ENCODE measurements around the gene DNAI7. TPM values are rescaled to one million over a fixed set of nuclear protein-coding genes. Genes with fewer than 3 reads are reported as not detected.
A peak's percentile ranks its signal among the peaks of the same experiment; 100 is the strongest.

Gene DNAI7
- polyA plus RNA-seq, 10 donors = 0.26 to 0.83 (median 0.47) TPM

DNA sequence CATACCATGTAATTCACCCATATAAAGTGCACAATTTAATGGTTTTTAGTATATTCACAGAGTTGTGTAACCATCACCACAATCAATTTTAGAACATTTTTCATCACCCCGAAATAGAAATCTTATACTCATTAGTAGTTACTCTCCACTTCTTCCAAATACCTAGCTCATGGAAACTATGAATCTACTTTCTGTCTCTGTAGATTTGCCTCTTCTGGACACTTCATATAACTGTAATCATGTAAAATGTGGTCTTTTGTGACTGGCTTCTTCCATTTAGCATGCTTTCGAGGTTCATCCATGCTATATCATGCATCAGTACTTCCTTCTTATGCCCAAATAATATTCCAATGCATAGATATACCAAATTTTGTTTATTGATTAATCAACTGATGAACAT lies 10.8 kb downstream of the DNAI7 start:
- no peak for DNase-seq

DNA sequence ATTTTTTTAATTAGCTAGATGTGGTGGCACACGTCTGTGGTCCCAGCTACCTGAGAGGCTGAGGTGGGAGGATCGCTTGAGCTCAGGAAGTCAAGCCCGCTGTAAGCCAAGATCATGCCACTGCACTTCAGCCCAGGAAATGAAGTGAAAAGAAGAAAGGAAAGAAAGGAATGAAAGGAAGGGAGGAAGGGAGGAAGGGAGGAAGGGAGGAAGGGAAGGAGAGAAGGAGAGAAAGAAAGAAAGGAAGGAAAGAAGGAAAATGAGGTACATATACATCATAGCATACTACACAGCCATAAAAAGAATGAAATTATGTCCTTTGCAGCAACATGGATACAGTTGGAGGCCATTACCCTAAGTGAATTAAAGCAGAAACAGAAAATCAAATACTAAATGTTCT lies 12.2 kb downstream of the DNAI7 start:
- no peak for DNase-seq

DNA sequence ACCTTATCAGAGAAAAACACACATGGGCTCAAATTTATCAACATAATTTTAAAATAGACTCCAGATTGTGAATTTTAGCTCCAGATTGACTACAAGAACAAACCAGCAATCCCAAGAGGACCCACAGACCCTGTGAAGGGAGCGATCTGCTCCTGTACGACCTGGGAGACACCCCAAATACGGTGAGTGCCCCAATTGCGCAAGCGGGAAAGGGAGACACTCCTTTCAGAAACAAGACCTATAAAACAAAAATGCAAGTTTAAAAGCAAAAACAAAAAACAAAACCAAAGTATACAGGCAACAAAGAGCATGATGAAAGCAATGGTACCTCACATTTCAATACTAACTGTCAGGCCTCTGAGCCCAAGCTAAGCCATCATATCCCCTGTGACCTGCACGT lies 32.1 kb downstream of the DNAI7 start:
- no peak for DNase-seq

DNA sequence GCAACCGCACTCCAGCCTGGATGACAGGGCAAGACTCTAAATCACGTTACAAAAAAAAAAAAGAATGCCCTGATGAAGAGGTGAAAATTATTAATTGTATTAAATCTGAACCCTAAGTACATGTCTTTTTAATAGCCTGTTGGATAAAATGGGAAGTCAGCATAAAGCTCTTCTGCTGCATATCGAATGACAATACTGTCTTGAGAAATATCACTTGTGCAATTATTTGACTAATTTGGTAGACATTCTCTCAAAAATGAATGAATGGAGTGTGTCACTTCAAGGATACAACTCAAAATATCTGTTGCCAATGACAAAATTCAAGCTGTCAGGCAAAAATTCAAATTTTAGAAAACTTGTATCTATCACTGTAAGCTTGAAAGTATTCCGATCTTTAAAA lies 38.9 kb downstream of the DNAI7 start:
- no peak for DNase-seq

DNA sequence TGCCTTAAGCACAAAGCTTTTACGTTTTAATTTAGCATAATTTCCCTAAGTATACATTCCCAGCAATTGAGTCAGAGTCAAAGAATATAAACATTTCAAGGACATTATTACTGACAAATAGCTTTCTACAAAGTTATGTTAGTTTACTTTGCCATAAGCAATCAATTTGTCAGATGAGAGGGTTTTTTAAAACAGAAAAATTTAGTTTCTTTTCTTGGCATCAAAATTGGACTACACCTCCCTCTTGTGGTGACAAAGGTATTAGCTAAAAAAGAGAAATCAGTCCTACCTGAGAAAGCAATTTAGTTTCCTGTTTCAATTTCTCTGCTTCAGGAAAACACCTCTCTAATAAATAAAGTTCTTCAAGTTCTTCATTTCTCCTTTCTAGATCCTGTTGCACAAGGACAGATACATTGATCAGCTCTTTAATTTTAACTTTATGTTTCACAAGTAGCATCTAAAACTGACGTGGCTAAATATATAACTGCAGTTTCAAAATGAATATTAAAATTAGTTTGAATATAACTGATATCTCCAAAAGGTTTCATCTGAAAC lies 39.9 kb downstream of the DNAI7 start:
- DNase-seq = peak; percentile 11 to 35 (median 16)

DNA sequence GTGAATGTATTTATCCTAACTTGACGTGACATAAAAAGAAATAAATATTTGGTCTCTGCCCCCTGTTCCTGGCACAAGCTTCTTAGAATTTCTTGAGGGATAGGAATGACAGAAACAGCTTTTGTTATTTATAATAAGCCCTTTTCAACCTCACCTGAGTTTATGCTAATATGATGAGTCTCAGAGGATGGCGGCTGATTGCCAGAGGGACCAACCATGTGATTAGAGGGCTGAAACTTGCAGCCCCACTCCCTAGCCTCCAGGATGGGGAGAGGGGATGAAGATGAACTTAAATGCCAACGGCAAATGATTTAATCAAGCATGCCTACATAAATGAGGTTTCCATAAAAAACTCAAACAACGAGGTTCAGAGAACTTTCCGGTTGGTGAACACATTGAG lies 42.9 kb downstream of the DNAI7 start:
- no peak for DNase-seq

DNA sequence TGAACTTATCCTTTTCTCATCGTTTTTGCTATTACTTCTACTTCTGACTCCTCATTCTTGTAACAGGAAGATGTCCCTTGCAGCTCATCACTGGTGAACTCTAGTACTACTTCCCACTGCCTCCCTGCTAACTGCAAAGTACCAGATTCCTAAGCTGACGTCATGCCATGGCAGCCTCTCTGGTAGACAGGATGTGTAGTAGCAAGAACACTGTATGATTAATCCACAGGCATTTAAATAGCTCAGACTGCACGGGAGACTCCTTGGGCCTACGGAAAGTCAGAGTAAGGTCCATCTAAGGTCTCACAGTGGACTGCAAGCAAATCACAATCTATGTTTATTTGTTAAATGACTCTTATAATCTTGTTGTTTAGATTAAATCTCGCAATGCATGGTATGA lies 43.5 kb downstream of the DNAI7 start:
- peak; percentile 44 to 88 (median 67) for DNase-seq

DNA sequence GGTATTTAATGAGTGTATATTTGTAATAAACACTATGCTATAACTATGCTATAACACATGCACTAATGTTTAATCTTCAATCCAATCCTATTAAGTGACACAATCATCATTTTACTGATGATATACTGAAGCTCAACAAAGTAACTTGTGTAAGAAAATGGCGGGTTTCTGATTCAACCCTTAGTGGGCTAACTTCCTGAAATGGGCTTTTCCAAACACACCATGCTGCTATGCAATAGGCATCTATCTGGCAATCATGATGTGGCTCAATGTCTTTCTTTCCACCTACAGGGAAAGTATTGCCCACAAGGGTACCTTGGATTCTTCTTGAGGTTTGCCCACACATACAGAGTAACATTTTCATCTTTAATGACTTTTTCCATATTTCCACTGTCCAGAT lies 48.3 kb downstream of the DNAI7 start:
- DNase-seq = no peak

DNA sequence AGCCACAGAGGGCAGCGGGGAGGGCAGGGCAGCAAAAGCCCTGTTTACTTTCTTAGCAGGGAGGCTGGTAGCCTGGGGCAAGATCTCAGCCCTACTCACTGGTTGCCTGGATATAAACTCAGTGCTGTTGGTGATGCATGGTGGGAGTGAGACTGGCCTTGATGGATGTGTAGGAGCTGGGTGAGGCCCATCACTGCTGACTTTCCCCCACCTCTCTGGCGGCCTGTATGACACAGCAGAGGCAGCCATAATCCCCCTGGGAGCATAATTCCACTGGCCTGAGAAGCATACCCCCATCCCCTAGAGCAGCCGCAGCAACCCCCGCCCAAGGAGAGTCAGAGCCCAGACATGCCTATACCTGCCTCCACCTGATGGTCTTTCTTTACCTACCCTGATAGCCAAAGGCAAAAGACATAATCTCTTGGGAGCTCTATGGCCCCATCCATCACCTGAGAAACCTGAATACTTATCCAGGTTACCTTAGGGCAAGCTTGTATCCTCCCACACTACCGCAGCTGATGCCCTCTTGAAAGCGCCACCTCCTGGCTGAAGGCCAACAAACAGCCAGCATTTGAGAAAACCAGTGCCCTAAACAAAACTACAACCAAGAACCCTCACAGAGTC lies 59.3 kb downstream of the DNAI7 start:
- DNase-seq = no peak

DNA sequence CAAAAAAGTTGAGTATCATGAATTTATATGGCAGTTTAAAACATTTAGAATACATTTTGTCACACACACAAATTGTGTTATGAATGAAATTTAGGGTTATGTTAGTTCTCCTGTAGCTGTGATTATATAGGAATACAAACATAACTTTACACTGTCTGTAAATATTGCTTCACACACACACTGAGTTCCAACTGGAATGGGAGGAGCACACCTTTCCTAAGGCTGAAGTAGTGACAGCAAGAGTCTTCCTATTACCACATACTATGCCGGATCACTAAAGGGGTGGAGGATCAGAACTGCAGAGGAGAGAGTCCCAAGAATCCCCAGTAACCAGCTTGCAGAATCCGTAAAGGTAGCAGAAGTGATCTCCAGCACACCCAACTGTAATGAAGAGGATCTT lies 63.7 kb downstream of the DNAI7 start:
- DNase-seq = no peak

DNA sequence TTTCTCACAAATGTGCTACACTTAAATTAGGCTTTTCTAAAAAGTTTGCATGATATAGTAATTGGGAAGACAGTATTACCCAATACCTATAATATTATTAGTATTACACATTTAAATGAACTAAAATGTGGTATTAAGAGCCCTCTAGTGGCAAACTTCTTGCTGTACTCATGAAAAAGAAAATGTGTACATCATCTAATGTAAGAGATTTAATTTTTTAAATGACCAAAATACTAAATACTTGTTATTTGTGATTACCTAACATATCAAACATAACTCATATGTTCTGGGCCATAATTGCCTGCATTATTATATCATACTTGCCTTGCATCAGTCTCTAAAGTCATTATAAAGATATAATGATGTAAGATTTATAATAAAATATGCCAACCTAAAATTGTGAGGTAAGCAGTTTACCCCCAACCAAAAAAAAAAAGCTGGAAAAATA lies 64.2 kb downstream of the DNAI7 start:
- peak; percentile 25 to 38 (median 27) for DNase-seq

DNA sequence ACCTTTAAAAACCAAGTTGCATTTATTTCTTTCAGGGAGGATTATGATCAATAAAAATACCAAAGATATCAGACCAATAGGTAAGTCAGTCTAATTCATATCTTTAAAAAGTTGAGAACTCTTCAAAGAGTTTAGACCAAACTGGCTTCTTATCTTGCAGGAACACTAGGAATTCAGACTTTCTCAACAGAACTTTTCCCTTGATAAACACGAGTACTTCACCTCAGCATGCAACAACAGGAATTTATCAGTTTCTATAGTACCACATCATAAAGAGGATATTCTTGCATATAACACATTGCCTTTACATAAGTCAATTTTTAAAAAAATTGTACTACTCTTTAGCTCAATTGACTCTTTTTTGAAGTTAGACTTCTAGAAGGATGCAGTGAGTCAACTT lies 68.2 kb downstream of the DNAI7 start:
- no peak for DNase-seq

DNA sequence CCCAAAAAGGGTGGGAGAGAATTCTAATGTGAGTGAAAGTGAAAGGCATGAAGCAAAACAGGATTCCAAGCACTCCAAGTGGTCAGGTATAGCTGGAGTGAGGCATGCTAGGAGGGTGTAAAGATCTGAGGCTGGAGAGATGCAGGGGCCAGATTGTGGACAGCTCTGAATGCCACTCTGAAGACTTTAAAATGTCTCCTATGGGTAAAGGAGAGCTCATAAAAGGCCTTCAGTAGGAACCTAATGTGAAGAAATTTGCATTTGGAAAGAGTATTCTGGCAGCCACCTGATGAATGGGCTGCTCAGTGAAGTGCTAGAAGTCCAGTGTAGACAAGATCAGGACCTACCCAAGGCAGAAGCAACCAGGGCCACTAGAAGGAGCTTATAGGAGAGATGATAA lies 68.9 kb downstream of the DNAI7 start:
- DNase-seq = no peak

DNA sequence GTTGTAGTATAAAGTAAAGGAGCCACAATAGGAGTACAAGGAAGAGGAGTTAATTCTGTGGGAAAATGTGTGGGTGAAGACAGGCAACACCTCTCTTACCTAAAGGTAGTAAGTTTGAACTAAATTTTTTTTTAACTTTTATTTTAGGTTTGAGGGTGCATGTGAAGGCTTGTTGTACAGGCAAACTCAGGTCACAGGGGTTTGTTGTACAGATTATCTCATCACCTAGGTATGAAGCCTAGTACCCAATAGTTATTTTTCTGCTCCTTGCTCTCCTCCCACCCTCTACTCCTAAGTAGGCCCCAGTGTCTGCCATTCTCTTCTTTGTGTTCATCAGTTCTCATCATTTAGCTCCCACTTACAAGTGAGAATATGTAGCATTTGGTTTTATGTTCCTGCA lies 70.5 kb downstream of the DNAI7 start:
- DNase-seq = no peak

DNA sequence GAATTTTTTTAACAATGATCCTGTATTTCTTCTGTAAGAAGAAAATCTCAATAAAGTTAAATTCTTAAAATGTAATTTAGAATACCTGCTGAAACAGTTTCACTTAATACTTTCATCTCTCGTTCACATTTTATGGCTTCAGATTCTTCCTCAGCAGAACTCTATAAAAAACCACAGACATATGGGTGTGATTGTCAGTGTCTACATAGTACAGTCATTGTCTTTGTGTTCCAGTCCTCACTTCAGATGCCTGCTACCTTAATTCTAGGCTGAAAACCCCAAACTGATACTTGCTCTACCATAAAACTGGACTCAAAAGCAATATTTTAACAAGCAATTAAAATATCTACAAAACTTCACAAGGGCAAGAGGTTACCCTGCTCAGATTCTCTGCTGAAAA lies 71.8 kb downstream of the DNAI7 start:
- DNase-seq = no peak

DNA sequence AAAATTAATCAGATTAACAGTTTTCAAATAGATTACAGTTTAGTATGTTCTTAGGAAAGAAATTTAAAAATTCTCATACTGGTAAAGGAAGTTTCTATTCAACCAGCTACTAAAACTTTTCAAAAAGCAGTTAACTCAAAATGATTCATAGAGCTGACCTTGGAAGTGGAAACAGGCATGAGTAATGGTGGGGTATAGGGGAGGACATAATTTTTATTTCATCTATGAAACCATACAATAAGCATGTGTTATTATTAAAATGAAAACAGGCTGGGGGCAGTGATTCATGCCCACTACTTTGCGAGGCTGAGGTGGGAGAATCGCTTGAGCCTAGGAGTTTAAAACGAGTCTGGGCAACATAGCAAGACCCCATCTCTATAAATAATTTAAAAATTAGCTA lies 73.0 kb downstream of the DNAI7 start:
- DNase-seq = no peak

DNA sequence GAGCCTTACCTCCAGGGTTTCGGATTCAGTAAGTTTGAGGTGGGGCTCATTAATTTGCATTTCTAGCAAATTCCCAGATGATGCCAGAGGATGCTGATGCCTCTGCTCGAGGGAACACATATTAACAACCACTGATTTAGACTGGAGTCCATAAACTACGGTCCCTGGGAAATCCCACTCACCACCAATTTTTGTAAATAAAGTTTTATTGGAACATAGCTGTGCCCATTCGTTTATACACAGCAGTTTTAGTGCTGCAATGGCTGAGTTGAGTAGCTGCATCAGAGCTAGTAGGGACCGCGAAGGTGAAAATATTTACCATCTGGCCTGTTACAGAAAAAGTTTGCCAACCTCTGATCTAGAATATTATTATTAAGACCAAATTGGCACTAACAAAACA lies 73.8 kb downstream of the DNAI7 start:
- DNase-seq = no peak

DNA sequence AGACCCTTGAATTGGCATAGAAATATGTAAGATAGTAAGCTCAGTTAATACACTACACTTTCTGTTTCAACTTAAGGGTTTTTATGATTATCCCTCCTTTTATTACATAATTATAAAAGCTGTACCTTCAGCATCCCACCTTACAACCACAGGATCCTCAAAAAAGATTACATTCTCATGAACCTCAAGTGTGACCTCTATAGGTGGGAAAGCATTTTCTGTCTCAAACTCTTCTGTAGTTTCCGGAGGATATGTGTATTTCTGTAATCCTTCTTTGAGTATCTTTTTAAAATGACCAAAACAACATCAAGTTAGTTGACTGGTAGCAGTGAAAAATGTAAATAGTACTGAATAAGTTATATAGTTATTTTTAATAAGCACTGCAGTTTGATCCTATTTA lies 75.9 kb downstream of the DNAI7 start:
- DNase-seq = no peak

DNA sequence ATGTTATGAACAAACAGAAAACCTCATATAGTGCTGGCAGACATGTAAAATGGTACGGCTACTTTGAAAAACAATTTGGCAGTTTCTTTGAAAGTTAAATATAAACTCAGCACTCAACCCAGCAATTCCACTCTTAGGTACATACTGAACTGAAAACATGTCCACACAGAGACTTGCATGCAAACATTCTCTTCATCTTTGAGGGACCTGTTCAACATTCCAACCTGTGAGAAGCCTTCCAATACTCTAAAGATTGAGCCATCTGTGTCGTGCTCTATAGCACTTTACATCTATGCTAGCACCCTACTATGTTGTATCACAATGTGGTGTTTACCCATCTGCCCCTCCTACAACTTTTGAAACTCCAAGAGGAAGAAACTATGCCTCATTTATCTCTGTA lies 79.3 kb downstream of the DNAI7 start:
- no peak for DNase-seq

DNA sequence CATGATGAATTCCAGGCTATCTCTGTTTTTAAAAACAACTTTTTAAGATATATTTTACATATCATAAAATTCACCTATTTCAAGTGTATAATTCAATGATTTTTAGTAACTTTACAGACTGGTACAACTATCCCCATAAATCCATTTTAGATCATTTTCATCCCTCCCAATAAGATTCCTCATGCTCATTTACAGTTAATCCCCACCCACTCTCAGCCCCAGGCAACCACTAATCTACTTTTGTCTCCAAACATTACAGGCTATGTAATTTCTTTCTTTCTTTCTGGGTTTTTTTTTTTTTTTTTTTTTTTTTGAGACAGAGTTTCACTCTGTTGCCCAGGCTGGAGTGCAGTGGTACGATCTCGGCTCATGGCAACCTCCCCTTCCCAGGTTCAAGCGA lies 81.3 kb downstream of the DNAI7 start:
- no peak for DNase-seq

DNA sequence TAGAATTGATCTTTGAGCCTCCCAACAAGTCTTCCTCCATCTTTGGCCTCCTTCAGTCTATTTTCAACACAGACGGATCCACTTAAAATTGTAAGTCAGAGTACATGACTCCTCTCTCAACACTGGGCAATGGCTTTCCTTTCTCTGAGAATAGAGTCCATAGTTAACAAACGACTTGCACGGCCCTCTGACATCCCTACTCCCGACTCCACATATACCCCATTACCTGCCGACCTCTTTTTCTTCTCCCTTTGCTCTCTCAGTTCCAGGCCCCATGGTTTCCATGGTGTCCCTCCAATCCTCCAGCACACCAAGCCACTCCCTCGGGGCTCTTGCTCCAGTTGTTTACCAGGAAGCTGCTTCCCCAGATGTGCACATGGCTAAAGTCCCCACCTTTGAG lies 84.7 kb downstream of the DNAI7 start:
- no peak for DNase-seq

DNA sequence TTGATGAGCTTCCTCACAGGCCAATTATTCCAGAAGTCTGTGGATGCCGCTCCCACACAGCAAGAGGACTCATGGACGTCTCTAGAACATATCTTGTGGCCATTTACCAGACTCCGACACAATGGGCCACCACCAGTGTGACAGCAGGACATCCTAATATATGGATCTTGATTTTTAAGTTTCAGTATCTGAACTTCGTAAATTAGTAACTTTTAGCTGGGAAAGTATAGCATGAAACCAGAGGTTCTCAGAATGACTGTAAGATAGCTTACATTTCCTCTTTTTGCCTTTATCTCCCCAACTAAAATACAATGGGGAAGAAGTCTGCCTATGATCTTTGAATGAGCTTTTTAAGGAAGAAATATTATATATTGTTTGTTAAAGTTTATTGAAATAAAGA lies 87.0 kb downstream of the DNAI7 start:
- no peak for DNase-seq

DNA sequence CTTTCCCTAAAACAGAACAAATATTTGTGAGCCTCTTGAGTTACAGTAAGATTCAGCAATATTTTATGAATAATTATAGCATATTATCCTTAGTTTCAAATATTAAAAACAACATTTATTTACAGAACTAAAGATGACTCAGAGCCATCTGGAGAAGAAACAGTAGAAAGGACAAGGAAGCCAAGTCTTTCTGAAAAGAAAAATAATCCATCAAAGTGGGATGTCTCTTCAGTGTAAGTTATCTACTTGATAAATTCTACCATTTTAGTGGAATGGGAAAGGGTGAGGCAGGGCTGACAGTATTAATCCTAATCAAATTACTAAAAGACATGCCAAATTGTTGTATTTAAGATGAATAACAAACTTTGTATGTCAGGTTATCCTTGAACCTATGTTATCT lies 88.1 kb downstream of the DNAI7 start:
- DNase-seq = no peak

DNA sequence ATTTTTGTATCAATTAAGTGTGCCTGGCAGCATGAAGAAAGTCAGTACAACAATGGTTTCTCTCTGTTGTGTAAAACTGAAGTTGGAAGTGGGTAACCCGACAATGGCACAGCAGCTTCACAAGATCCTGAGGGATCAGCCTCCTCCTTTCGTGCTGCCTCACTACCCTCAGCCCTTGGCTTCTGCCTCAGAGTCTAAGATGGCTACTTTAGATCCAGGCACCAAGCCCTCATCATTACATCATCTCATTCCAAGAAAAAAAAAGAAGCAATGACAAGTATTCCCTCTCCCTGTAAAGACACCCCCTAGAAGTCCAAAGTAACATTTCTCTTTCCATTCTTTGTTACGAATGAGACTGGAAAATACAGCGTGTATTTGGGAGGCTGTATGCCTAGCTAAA lies 92.6 kb downstream of the DNAI7 start:
- DNase-seq = no peak

DNA sequence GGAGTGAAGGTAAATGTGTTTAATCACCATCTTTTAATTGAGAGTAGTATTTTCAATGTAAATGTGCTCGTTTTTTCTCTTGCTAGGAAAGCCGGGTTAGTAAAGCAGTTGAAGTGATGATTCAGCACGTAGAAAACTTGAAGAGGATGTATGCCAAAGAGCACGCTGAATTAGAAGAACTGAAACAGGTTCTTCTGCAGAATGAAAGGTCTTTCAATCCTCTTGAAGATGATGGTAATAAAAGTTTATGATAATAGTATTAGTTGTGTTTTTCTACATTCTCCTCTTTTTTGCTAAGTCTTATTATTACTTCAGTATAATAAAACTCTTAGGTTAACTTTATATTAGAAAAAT lies 93.9 kb downstream of the DNAI7 start:
- DNase-seq = no peak
